Measurements from ENCODE around the gene MRAP2.

GRCh38 chr6:84055647-84056046, 22.1 kb downstream of the MRAP2 start:
- TF ChIP-seq CTCF (IDR thresholded peaks at IDR 0.05) (no peak), POLR2AphosphoS5 (IDR thresholded peaks at IDR 0.05) (no peak), POLR2A (IDR thresholded peaks at IDR 0.05) (no peak)
